ENCODE data around the gene CDK7.
"Not testable (repeated sequence)": the region's sequence is repeated elsewhere in the genome, so short reads cannot be mapped to it uniquely, and the experiment has no call there.

GRCh38 chr5:69220833-69221232 lies 13.9 kb upstream of the CDK7 start:
- not testable (repeated sequence) for TF ChIP-seq CTCF, PRDM10, ZBTB1, ZNF514, INSM2, ZBTB44 (tag by site-specific recombination; IDR thresholded peaks at IDR 0.05)

Data from HEK293 (cell line).